ENCODE results near the gene KRT79.

KRT79 gene

GRCh38 chr12:52772188-52772587, 61.9 kb downstream of the KRT79 start:
- no peak for DNase-seq

GRCh38 chr12:52771505-52771904, 62.6 kb downstream of the KRT79 start:
- no peak for DNase-seq

All from hypothalamus (tissue), 51 donors.